Transverse colon (tissue), 4 donors: ENCODE measurements around the gene COL24A1. TPM values are rescaled to one million over a fixed set of nuclear protein-coding genes. Genes with fewer than 3 reads are reported as not detected.
"Not testable (repeated sequence)": the region's sequence is repeated elsewhere in the genome, so short reads cannot be mapped to it uniquely, and the experiment has no call there.

Source experiments
- DNase-seq: peaks from one replicate; pipeline ENCODE4 v3.0.0-alpha.2; 2019
- H3K27ac ChIP-seq, 4 donors: fragments of 200-600 bp; sonication (generic); 2 replicates each; pipeline ENCODE4 v1.5.1; 2016 to 2018; ENCODE audit warnings: inconsistent platforms in 4 of 4
- H3K27me3 ChIP-seq: fragments of 200-600 bp; sonication (generic); 2 replicates; pipeline ENCODE4 v1.5.1; 2017; ENCODE audit warnings: inconsistent platforms
- H3K36me3 ChIP-seq, 4 donors: fragments of 200-600 bp; sonication (generic); 2 replicates each; pipeline ENCODE4 v1.5.1; 2017 to 2019; ENCODE audit warnings: inconsistent platforms in 4 of 4
- H3K4me1 ChIP-seq, 4 donors: fragments of 200-600 bp; sonication (generic); 2 replicates each; pipeline ENCODE4 v1.5.1; 2017 to 2020; ENCODE audit warnings: inconsistent platforms in 4 of 4
- H3K4me3 ChIP-seq, 4 donors: fragments of 200-600 bp; sonication (generic); 1 replicate in 1 of 4; 2 replicates in 3 of 4; pipeline versions ENCODE4 v1.5.1 to v1.6.1; 2017 to 2019; ENCODE audit warnings: inconsistent platforms in 4 of 4
- H3K9me3 ChIP-seq, 2 donors: fragments of 200-600 bp; sonication (generic); 2 replicates each; pipeline ENCODE4 v1.5.1; 2017 to 2019; ENCODE audit warnings: inconsistent platforms in 2 of 2
- CTCF ChIP-seq, 5 experiments: fragments of 200-600 bp in 3 of 5; fragments of 450-650 bp in 2 of 5; sonication (generic) in 3 of 5; IDR thresholded peaks; 1 replicate in 2 of 5; 2 replicates in 3 of 5; pipeline ENCODE4 v1.5.1; 2016 to 2017; ENCODE audit warnings: antibody characterized with exemption in 5 of 5, inconsistent platforms in 3 of 5, mild to moderate bottlenecking in 2 of 5, moderate library complexity in 1 of 5
- EP300 ChIP-seq: sonication (generic); formaldehyde crosslinking; IDR thresholded peaks from one replicate; pipeline ENCODE4 v1.6.1; 2017; ENCODE audit warnings: antibody characterized with exemption, low read depth
- POLR2A ChIP-seq: fragments of 450-650 bp; IDR thresholded peaks from one replicate; pipeline ENCODE4 v1.6.1; 2016; ENCODE audit warnings: antibody characterized with exemption, mild to moderate bottlenecking, moderate library complexity
- POLR2AphosphoS5 ChIP-seq, 3 donors: sonication (generic); formaldehyde crosslinking; IDR thresholded peaks; one replicate each; pipeline ENCODE4 v1.6.1; 2016; ENCODE audit warnings: antibody characterized with exemption in 3 of 3
- WGBS, 2 donors: methylation state at CpG; one replicate each; pipeline ENCODE4 v1.1.5; 2018; ENCODE audit warnings: low coverage in 1 of 2; 5-methylcytosine and 5-hydroxymethylcytosine counted together
- in situ Hi-C, 4 donors: fragments of 200-750 bp; cut with MboI; loops; one replicate each; pipeline versions ENCODE4 v1.15.0 to v1.15.1; 2017; ENCODE audit warnings: low sequenced_read_pairs in 3 of 4, low pct_ligation_motif_present in 1 of 4, low pct_unique_long_range_greater_than_20kb in 1 of 4
- intact Hi-C: fragments of 100-400 bp; cut with DNase I; formaldehyde crosslinking; loops from one replicate; pipeline ENCODE4 v1.15.1; 2023; ENCODE audit warnings: low total_unique reads
- total RNA-seq, 4 donors: library from RNA; depleted of rRNA; stranded (reverse); fragments of >200 nt; gene quantifications; one replicate each; pipeline ENCODE4 v1.1.0, GENCODE V29; 2016

The COL24A1 gene
- total RNA-seq, 4 donors from 2014 or later: 0.68 to 1.2 (median 0.93) TPM

GRCh38 chr1:85864727-85865126 lies 291.8 kb downstream of the COL24A1 start:
- H3K9me3 ChIP-seq: no peaks in the 10 kb centered on the region
- 46 to 66% methylated on average over 1 of the region's 1 CpG for WGBS, 2 donors
- no peaks in the 10 kb centered on the region for H3K4me1 ChIP-seq
- intact Hi-C loops: no loop called here
- DNase-seq: no peak
- in situ Hi-C loops: no loop called here
- no peaks in the 10 kb centered on the region for H3K36me3 ChIP-seq
- no peaks in the 10 kb centered on the region for H3K27me3 ChIP-seq
- no peak overlapping the region for H3K27ac ChIP-seq
- H3K4me3 ChIP-seq: no peak overlapping the region
- TF ChIP-seq CTCF (IDR thresholded peaks at IDR 0.05) (no peak), POLR2AphosphoS5 (IDR thresholded peaks at IDR 0.05) (no peak), POLR2A (no peak), EP300 (no peak)

- H3K36me3 ChIP-seq, H3K4me1 ChIP-seq, H3K9me3 ChIP-seq, DNase-seq, in situ Hi-C loops, intact Hi-C loops, H3K27ac ChIP-seq, H3K27me3 ChIP-seq, H3K4me3 ChIP-seq: not testable (repeated sequence)
- WGBS, 2 donors: 80 to 86% methylated on average over 1 of the region's 1 CpG
Measured at GRCh38 chr1:85863639-85864038, 292.9 kb downstream of the COL24A1 start.

GRCh38 chr1:85862456-85862855 lies 294.1 kb downstream of the COL24A1 start:
- Histone ChIP-seq H3K4me3 (no peak overlapping the region), H3K4me1 (no peaks in the 10 kb centered on the region), H3K9me3 (no peaks in the 10 kb centered on the region), H3K36me3 (no peaks in the 10 kb centered on the region), H3K27me3 (no peaks in the 10 kb centered on the region), H3K27ac (no peak overlapping the region)
- WGBS, 2 donors: 15 to 33% methylated on average over 1 of the region's 1 CpG
- intact Hi-C loops: no loop called here
- no peak for DNase-seq
- in situ Hi-C loops: no loop called here
- TF ChIP-seq POLR2A (no peak), EP300 (no peak), CTCF (IDR thresholded peaks at IDR 0.05) (no peak), POLR2AphosphoS5 (IDR thresholded peaks at IDR 0.05) (no peak)

- intact Hi-C loops: no loop called here
- no peak for DNase-seq
- in situ Hi-C loops: no loop called here
- no peak for TF ChIP-seq EP300
- no peak for TF ChIP-seq CTCF (IDR thresholded peaks at IDR 0.05)
- no peak for TF ChIP-seq POLR2AphosphoS5 (IDR thresholded peaks at IDR 0.05)
- no peak for TF ChIP-seq POLR2A
- no peaks in the 10 kb centered on the region for H3K9me3 ChIP-seq
- no peaks in the 10 kb centered on the region for H3K4me1 ChIP-seq
- no peaks in the 10 kb centered on the region for H3K36me3 ChIP-seq
- H3K27me3 ChIP-seq: no peaks in the 10 kb centered on the region
- H3K4me3 ChIP-seq: no peak overlapping the region
- H3K27ac ChIP-seq: no peak overlapping the region
Measured at GRCh38 chr1:85857991-85858390, 298.6 kb downstream of the COL24A1 start.

GRCh38 chr1:85850238-85850637 lies 306.3 kb downstream of the COL24A1 start:
- DNase-seq: no peak
- Histone ChIP-seq H3K9me3 (no peaks in the 10 kb centered on the region), H3K27ac (no peak overlapping the region), H3K27me3 (no peaks in the 10 kb centered on the region), H3K4me1 (no peaks in the 10 kb centered on the region), H3K36me3 (no peaks in the 10 kb centered on the region), H3K4me3 (no peak overlapping the region)
- TF ChIP-seq POLR2AphosphoS5 (IDR thresholded peaks at IDR 0.05) (no peak), EP300 (no peak), CTCF (IDR thresholded peaks at IDR 0.05) (no peak), POLR2A (no peak)
- intact Hi-C loops (no loop called here), in situ Hi-C loops (no loop called here)
- WGBS, 2 donors: 24 to 49% methylated on average over 2 of the region's 2 CpGs
